T-helper 1 cell (primary cell): ENCODE data around the gene RRBP1.
"Not testable (repeated sequence)": the region's sequence is repeated elsewhere in the genome, so short reads cannot be mapped to it uniquely, and the experiment has no call there.

ENCODE experiments used
- DNase-seq, 5 donors: peaks; one replicate each; pipeline ENCODE4 v3.0.0-alpha.2; 2012 to 2020

The RRBP1 gene

GRCh38 chr20:17662333-17663039, 19.6 kb downstream of the RRBP1 start:
- DNase-seq = peak in 1 of 5 donors; percentile 62

DNA sequence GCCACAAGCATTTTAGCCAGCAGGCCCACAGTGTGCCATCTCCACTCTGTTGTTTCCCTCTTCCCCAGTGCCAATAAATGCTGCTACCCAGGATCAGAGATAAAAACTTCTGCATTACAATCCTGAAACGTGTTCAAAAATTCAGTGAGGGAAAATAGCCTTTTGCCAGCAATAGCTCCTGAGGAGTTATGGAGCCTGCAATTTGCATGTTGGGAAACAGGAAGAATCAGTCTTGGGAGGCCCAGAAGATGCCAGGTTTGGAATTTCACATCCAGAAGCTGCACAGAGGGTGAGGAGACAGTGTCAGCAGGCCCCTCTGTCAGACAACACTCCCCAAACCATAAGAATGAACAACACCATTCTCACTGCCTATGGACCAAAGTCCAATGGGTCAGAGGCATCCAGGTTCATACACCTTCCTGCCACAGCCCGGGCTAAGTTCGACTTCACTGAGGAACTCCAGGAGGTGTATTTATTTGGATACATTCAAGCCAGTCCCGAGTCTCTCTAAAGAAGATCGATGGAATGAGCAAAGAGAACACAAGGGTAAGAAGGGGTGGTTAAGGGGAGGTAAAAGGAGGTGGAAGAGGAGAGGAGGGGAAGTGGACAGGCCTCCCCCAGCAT, 20.8 kb downstream of the RRBP1 start:
- DNase-seq = no peak

DNA sequence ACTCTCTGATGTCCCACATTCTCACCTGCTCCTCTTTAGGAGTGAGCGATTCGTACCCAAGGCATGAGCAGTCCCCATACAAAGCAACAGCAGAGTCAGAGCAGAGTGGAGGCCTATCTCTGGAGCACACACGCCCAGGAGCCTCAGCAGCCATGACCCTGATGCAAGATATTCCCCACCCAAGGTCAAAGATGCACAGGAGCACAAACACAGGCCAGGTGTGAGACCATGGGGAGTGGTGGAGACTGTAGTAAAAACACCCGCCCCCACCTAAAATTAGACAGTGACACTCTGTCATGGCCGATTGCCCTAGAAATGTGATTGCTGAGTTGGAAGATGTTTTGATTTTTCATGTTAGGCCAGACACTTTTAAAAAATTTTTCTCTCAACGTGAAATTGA, 21.4 kb downstream of the RRBP1 start:
- no peak for DNase-seq

DNA sequence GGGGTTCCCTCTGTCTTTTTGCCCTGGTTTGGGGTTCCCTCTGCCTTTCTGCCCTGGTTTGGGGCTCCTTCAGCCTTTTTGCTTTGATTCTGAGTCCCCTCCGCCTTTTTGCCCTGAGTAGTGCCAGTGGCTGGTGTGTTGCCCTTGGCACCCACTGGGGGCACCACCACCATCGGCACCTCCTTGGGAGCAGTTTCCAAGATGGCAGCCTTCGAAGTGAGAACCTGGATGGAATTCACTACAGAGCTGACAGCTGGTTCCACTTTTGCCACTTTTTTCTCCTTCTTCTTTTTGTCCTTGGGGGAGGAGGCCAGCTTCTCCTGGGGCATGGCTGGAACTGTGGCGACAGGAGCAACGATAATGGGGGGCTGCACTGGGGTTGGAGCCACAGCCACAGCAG, 22.2 kb downstream of the RRBP1 start:
- no peak for DNase-seq

- not testable (repeated sequence) for DNase-seq
These were observed 22.7 kb downstream of the RRBP1 start for GRCh38 chr20:17659344-17659743.

DNA sequence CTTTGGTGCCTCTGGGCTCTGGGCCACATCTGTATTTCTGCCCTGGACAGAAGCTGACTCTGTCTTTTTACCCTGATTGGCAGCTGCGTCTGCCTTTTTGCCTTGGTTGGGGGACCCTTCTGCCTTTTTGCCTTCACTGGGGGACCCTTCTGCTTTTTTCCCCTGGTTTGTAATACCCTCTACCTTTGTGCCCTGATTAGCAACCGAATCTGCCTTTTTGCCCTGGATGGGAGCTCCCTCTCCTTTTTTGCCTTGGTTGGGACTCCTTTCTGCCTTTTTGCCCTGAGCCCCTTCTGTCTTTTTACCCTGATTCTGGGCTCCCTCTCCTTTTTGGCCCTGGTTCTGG, 23.4 kb downstream of the RRBP1 start:
- DNase-seq = no peak

DNA sequence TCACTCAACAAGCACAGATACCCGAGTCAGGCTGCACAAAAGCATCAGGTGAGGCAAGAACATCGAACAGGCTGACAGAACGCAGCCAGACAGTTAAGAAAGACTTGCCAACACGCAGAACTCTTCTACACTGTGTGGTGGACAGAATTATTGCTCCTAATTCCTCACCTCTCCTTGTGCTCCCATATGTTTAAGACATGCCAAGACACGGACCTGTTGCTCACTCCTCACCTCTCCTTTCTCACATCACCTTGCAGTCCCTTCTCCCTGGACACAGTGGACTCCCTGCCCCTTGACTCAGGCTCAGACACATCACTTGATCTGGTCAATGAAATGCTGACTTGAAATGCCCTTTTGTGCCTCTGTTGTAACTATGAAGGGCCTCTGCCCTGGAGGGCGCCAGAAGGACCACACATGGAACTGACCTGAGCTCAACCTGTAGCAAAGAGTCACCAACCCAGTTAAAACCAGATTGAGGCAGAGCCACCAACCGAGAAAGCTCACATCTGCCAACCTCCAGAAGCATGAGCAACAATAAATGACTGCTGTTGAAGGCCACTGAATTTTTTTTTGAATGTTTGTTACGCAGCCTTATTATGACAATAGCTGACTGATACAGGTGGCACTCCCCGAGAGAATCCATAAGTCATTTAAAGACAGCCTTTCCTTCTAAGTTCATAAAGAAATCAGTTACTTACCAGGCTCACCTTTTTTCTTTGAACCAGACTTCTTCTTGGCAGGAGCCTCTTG, 24.0 kb downstream of the RRBP1 start:
- no peak for DNase-seq

DNA sequence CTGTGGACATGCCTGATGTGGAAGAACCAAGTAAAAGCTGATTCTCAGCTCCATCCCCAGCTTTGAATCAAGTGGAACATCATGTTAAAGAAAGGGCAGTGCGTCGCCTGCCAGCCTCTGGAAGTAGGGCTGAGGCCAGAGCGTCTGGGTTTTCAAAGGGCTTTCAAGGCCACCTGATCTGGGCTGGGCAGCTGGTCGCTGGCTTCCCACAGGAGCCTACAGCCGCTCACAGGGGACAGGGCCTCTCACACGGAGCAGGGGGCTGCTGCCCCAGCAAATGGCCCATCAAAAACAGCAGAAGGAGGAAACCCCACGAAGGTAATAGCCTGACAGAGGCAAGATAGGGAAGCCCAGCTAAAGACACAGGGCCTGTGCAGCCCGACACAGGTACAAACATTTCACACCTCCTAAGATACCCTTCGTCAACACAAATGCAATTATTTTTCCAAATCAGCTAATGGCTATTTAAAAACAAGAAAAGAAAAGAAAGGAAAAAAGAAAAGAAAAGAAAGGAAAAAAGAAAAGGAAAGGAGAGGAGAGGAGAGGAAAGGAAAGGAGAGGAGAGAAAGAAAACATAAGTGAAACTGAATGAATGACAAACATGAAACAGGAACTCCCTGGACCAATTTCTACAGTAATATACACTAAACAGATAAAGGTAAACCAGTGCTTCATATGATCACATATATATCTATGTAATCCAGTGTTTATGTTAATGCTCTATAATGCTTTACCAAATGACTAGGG, 24.8 kb downstream of the RRBP1 start:
- DNase-seq = no peak

DNA sequence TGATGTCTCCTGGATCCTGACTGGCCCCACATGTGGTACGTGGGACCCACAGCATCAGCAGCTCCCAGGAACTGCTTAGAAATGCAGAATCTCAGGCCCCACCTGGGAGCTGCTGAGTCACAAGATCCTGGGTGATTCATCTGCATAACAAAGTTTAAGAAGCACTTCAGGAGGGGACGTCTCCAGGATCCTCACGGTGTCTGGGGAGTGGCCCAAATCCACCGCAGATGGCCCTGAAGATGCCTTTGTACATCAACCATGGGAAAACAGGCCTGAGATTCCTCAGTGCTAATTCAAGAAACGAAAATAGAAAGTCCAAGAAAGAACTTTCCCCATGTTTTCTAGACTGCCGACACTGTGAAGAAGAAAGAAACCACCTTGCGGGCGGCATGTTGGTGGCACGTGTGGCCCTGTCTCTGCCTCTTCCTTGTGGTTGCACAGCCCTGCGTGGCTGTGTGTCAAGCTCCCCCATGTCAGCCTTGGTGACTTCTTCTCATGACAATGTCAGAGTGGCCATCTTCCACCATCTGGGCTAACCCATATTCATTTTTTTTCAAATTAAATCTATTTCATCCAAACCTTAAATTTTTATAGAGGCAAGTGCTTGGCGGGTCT, 26.1 kb downstream of the RRBP1 start:
- DNase-seq = no peak

- DNase-seq = no peak
These were observed 26.8 kb downstream of the RRBP1 start for GRCh38 chr20:17655286-17655651.

DNA sequence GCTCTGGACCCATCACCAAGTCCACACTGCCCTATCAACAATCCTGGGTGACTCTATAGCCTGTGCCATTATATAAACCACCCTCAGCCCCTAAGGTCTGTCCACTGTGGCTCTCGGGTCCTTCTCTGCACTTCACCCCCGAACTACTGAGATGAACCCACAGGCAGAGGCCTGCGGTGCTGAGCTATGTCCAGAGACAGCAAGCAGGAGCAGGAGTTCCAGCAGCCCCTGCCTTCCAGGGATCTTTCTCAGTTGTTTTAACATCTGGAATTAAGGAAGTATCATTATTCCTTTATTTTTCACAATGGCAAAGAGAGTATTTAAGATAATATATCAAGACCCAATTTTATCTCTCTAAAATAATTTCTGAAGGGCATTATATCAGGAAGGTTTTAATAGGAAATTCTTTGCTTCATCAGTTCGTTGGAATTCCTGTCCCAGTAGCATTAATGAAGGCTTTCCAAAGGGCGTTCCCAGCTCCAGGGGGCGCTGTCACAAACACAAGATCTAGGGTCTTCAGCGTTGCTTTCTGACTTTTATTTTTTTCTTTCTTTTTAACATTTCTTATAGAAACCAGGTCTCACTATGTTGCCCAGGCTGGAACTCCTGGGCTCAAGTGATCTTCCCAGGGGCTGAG, 27.3 kb downstream of the RRBP1 start:
- DNase-seq = peak in 1 of 5 donors; percentile 10

- no peak for DNase-seq
These were observed 28.0 kb downstream of the RRBP1 start for GRCh38 chr20:17653835-17654648.

- DNase-seq = no peak
These were observed 29.6 kb downstream of the RRBP1 start for GRCh38 chr20:17652411-17652810.

DNA sequence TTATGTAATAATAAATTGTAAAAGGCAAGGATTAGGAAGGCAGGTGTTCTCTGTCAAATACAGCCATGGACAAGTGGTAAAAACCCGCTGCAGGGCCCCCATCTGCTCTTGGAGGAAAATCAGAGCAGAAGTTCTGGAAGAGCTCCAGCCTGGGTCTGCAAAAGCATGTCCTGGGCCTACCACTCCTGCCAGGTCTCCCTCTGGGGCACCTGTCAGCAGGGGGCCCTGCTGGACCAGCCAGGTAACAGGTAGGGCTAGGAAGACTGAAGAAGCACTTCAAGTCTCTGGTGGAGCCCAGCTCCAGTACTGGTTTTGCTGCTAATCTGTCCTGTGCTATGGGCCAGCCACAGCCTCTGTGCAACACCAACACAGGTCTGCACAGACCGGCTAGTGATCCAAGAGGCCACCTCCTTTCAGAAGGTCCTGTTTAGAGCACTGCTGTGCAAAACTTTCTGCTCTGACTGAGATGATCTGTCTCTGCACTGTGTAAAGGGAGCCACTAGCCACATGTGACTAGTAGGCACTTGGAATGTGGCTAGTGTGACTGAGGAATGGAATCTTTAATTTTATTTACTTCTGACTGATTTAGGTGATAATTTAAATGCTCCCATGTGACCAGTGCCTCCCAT, 30.2 kb downstream of the RRBP1 start:
- no peak for DNase-seq

DNA sequence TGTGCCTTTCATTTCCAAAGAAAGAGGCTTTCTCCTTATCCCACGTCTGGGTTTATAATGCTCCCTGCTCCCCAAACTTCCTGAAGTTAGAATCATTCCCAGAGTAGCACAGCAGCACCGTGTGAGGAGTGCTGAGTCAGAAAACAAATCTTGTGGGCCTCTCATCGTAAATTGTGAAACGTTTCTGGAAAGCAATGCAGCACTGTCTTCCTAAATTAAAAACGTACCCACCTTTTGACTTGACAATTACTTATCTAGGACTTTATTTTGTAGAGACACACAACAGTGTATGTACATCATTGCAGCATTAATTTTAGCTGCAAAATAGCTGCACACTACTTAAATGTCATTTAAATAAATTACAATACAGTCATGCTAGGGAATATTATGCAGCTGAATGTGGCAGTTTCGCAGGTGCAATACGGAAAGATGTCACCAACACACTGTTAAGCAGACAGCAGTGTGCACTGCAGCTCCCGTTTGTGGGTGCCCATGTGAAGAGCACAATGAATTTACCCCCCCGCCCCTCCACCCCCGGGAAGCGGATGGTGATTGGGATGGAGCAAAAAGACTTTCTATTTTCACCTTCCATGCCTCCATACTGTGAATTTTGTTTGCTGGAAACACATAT, 30.8 kb downstream of the RRBP1 start:
- DNase-seq = no peak

GRCh38 chr20:17650301-17651128, 31.5 kb downstream of the RRBP1 start:
- DNase-seq = no peak

GRCh38 chr20:17648791-17649730, 33.0 kb downstream of the RRBP1 start:
- no peak for DNase-seq

DNA sequence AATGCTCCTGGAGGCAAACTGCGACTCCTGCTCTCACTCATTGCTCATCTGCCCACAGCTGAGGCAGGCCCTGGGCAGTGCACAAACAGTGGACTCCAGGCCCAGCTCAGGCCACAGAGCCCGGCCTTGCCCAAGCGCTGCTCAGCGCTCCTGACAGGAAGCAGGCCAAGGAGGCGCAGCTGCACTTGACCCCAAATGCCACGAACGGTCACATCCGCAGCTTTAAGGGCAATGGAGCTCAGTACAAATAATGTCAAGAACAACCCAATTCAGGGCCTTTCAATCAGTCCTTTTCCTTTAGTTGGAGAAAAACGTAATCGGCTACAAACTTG, 33.8 kb downstream of the RRBP1 start:
- no peak for DNase-seq
